H9 (cell line): Measurements from ENCODE around the gene RPS29. TPM values are rescaled to one million over a fixed set of nuclear protein-coding genes. Genes with fewer than 3 reads are reported as not detected.

Experiments
- DNase-seq: peaks from one replicate; pipeline ENCODE4 v3.0.0-alpha.2; 2017
- H2AFZ ChIP-seq: one replicate; pipeline ENCODE4 v1.6.1; 2013; ENCODE audit warnings: mild to moderate bottlenecking, low read length, control low read depth, moderate library complexity
- H2AK5ac ChIP-seq: 2 replicates; pipeline ENCODE4 v1.6.1; 2013; ENCODE audit warnings: low read length, control low read depth, mixed read lengths; ENCODE audit not compliant: insufficient read length
- H2BK120ac ChIP-seq: one replicate; pipeline ENCODE4 v1.6.1; 2013; ENCODE audit warnings: low read depth, mild to moderate bottlenecking, low read length, control low read depth, inconsistent platforms; ENCODE audit not compliant: poor library complexity, severe bottlenecking
- H2BK12ac ChIP-seq: 2 replicates; pipeline ENCODE4 v1.6.1; 2013; ENCODE audit warnings: low read length, control low read depth, mixed read lengths, low read depth; ENCODE audit not compliant: insufficient read length
- H2BK15ac ChIP-seq: 2 replicates; pipeline ENCODE4 v1.6.1; 2013; ENCODE audit warnings: low read depth, low read length, control low read depth
- H2BK20ac ChIP-seq: one replicate; pipeline ENCODE4 v1.6.1; 2013; ENCODE audit warnings: low read depth, mild to moderate bottlenecking, low read length, control low read depth, inconsistent platforms; ENCODE audit not compliant: poor library complexity, severe bottlenecking
- H2BK5ac ChIP-seq: 2 replicates; pipeline ENCODE4 v1.6.1; 2013; ENCODE audit warnings: low read length, control low read depth, mixed read lengths; ENCODE audit not compliant: insufficient read length
- H3K14ac ChIP-seq: 2 replicates; pipeline ENCODE4 v1.6.1; 2013; ENCODE audit warnings: low read length, control low read depth; ENCODE audit not compliant: insufficient read depth
- H3K18ac ChIP-seq: 2 replicates; pipeline ENCODE4 v1.6.1; 2013; ENCODE audit warnings: low read depth, mild to moderate bottlenecking, mixed read lengths, low read length, control low read depth; ENCODE audit not compliant: insufficient read length
- H3K23ac ChIP-seq: 2 replicates; pipeline ENCODE4 v1.6.1; 2013; ENCODE audit warnings: low read length, control low read depth, mixed read lengths, low read depth; ENCODE audit not compliant: insufficient read length
- H3K23me2 ChIP-seq: 2 replicates; pipeline ENCODE4 v1.6.1; 2013; ENCODE audit warnings: low read depth, mild to moderate bottlenecking, mixed read lengths, low read length, control low read depth; ENCODE audit not compliant: insufficient read length, poor library complexity, severe bottlenecking
- H3K27ac ChIP-seq: 2 replicates; pipeline ENCODE4 v1.5.1; 2013; ENCODE audit warnings: low read length, control low read depth, mixed read lengths, low read depth; ENCODE audit not compliant: insufficient read length
- H3K27me3 ChIP-seq: 2 replicates; pipeline ENCODE4 v1.6.1; 2013; ENCODE audit warnings: low read length, control low read depth, inconsistent platforms; ENCODE audit not compliant: insufficient read depth
- H3K4ac ChIP-seq: 2 replicates; pipeline ENCODE4 v1.6.1; 2013; ENCODE audit warnings: low read depth, mild to moderate bottlenecking, control low read depth, inconsistent platforms, low read length, moderate library complexity
- H3K4me1 ChIP-seq: 2 replicates; pipeline ENCODE4 v1.6.1; 2013; ENCODE audit warnings: low read length, control low read depth, inconsistent platforms; ENCODE audit not compliant: insufficient read depth
- H3K4me2 ChIP-seq: 2 replicates; pipeline ENCODE4 v1.6.1; 2013; ENCODE audit warnings: low read length, control low read depth, mixed read lengths; ENCODE audit not compliant: insufficient read length, insufficient read depth
- H3K56ac ChIP-seq: 2 replicates; pipeline ENCODE4 v1.6.1; 2013; ENCODE audit warnings: low read depth, mild to moderate bottlenecking, mixed read lengths, low read length, control low read depth; ENCODE audit not compliant: insufficient read length
- H3K79me1 ChIP-seq: 2 replicates; pipeline ENCODE4 v1.6.1; 2013; ENCODE audit warnings: low read depth, mild to moderate bottlenecking, moderate library complexity, low read length, control low read depth, inconsistent platforms; ENCODE audit not compliant: insufficient read depth, poor library complexity, severe bottlenecking
- H3K79me2 ChIP-seq: 2 replicates; pipeline ENCODE4 v1.6.1; 2013; ENCODE audit warnings: low read length, control low read depth, inconsistent platforms; ENCODE audit not compliant: insufficient read depth
- H3K9ac ChIP-seq: 2 replicates; pipeline ENCODE4 v1.6.1; 2013; ENCODE audit warnings: low read length, control low read depth, mixed read lengths; ENCODE audit not compliant: insufficient read length; ENCODE audit errors: extremely low read depth
- H3K9me3 ChIP-seq: one replicate; pipeline ENCODE4 v1.6.1; 2013; ENCODE audit warnings: low read depth, low read length, inconsistent platforms; ENCODE audit not compliant: control insufficient read depth
- H3T11ph ChIP-seq: one replicate; pipeline ENCODE4 v1.6.1; 2013; ENCODE audit warnings: mild to moderate bottlenecking, low read length, control low read depth, inconsistent platforms
- H4K20me1 ChIP-seq: one replicate; pipeline ENCODE4 v1.6.1; 2013; ENCODE audit not compliant: control insufficient read depth, insufficient read length, insufficient read depth
- H4K5ac ChIP-seq: 2 replicates; pipeline ENCODE4 v1.6.1; 2013; ENCODE audit warnings: low read depth, mild to moderate bottlenecking, mixed read lengths, low read length, control low read depth; ENCODE audit not compliant: insufficient read length
- H4K8ac ChIP-seq: replicated peaks from 2 replicates; pipeline ENCODE4 v1.6.1; 2013; ENCODE audit warnings: low read length, control low read depth, mixed read lengths, low read depth; ENCODE audit not compliant: insufficient read length
- H4K91ac ChIP-seq: 2 replicates; pipeline ENCODE4 v1.6.1; 2013; ENCODE audit warnings: low read depth, mild to moderate bottlenecking, moderate library complexity, mixed read lengths, low read length, control low read depth; ENCODE audit not compliant: insufficient read length
- H3K27ac Mint-ChIP-seq, 3 experiments: 2 replicates in 2 of 3; 3 replicates in 1 of 3; pipeline ENCODE4 v1.8.0; 2020 to 2021; ENCODE audit warnings: mixed read lengths in 3 of 3, mild to moderate bottlenecking in 1 of 3, moderate library complexity in 1 of 3
- H3K27me3 Mint-ChIP-seq: 2 replicates; pipeline ENCODE4 v1.8.0; 2021; ENCODE audit warnings: low read depth, mild to moderate bottlenecking, moderate library complexity, mixed read lengths
- H3K36me3 Mint-ChIP-seq, 3 experiments: 2 replicates in 2 of 3; 3 replicates in 1 of 3; pipeline ENCODE4 v1.8.0; 2020 to 2021; ENCODE audit warnings: low read depth in 3 of 3, mixed read lengths in 3 of 3; ENCODE audit not compliant: insufficient read depth in 1 of 3
- H3K4me1 Mint-ChIP-seq, 2 experiments: 2 replicates each; pipeline ENCODE4 v1.8.0; 2020; ENCODE audit warnings: mixed read lengths in 2 of 2
- H3K4me3 Mint-ChIP-seq, 2 experiments: 2 replicates in 1 of 2; 3 replicates in 1 of 2; pipeline ENCODE4 v1.8.0; 2020 to 2021; ENCODE audit warnings: mild to moderate bottlenecking in 2 of 2, mixed read lengths in 2 of 2, moderate library complexity in 1 of 2
- H3K9me3 Mint-ChIP-seq, 2 experiments: 2 replicates in 1 of 2; 3 replicates in 1 of 2; pipeline ENCODE4 v1.8.0; 2020; ENCODE audit warnings: mild to moderate bottlenecking in 2 of 2, mixed read lengths in 2 of 2, moderate library complexity in 1 of 2
- WGBS: extraction: QIAGEN DNeasy Blood & Tissue Kit; methylation state at CpG from one replicate; pipeline ENCODE4 v1.1.7; 2013; ENCODE audit warnings: missing lambda C conversion rate, low lambda C conversion rate, mixed read lengths; ENCODE audit not compliant: insufficient read length; ENCODE audit errors: extremely low coverage; 5-methylcytosine and 5-hydroxymethylcytosine counted together
- total RNA-seq: library from RNA; stranded (reverse); gene quantifications from 2 replicates; pipeline ENCODE4 v1.2.1, GENCODE V29; 2021
- TF ChIP-seq, protein P1 (sequence below): fragments of 200-600 bp; sonication (generic); conservative IDR thresholded peaks from 3 replicates; pipeline ENCODE4 v1.8.0; 2021; ENCODE audit warnings: antibody characterized with exemption, mild to moderate bottlenecking

The RPS29 gene
- total RNA-seq, 1 experiment from 2014 or later, result 1,963 TPM

DNA sequence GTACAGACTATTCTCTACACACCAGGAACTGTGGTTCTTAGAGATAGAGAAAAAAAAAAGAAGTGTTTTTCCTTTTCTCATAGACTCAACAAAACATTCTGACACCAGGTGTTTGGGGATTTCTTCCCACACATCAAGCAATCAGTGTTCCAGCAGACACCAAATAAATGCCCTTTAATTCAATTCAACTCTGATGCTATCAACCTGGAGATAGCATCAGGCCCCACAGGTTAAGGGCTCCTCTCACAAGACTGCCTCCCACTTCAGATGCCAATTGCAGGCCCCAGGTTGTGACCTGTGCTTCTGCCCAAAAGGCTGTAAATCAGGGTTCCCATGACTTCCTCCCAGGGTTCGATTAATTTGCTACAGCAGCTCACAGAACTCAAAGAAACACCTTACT lies 36.7 kb downstream of the RPS29 start:
- Histone ChIP-seq H2AK5ac (no peak overlapping the region), H3K56ac (no peak overlapping the region), H2BK15ac (no peak overlapping the region), H3K23ac (no peak overlapping the region), H3T11ph (no peak overlapping the region), H3K9ac (no peak overlapping the region), H3K27ac (no peak overlapping the region), H4K91ac (no peak overlapping the region), H4K20me1 (no peaks in the 10 kb centered on the region), H3K4me2 (peak overlapping the region; percentile 34), H3K23me2 (no peaks in the 10 kb centered on the region), H2BK12ac (peak overlapping the region; percentile 65), H2BK120ac (no peak overlapping the region), H3K79me1 (no peaks in the 10 kb centered on the region), H3K4ac (no peak overlapping the region), H3K9me3 (no peaks in the 10 kb centered on the region), H2BK5ac (no peak overlapping the region), H3K18ac (no peak overlapping the region), H3K14ac (no peak overlapping the region), H4K5ac (no peak overlapping the region), H2BK20ac (no peak overlapping the region), H2AFZ (no peak overlapping the region), H4K8ac (no peak overlapping the region), H3K4me1 (peaks cover 6% of the 10 kb centered on the region; the same call in 1 of the 2 replicates), H3K27me3 (no peaks in the 10 kb centered on the region), H3K79me2 (no peaks in the 10 kb centered on the region)
- Mint-ChIP-seq H3K27me3 (no peaks in the 10 kb centered on the region; the same call in none of the 2 replicates), H3K27ac (peak overlapping the region in 1 of 3 experiments; percentile 4; a peak in 2 of 7 replicates), H3K4me1 (peaks cover 42 to 53% of the 10 kb centered on the region in 2 experiments), H3K9me3 (peaks cover 15 to 16% of the 10 kb centered on the region in 2 experiments; a peak in 3 of 5 replicates), H3K36me3 (peaks cover 0 to 30% (median 13%) of the 10 kb centered on the region in 3 experiments; a peak in 5 of 7 replicates), H3K4me3 (0 out of 5 replicates have a peak overlapping the region, but pooled peaks of 1 of the 2 experiments have one; percentile 7)
- TF ChIP-seq, protein P1, sequence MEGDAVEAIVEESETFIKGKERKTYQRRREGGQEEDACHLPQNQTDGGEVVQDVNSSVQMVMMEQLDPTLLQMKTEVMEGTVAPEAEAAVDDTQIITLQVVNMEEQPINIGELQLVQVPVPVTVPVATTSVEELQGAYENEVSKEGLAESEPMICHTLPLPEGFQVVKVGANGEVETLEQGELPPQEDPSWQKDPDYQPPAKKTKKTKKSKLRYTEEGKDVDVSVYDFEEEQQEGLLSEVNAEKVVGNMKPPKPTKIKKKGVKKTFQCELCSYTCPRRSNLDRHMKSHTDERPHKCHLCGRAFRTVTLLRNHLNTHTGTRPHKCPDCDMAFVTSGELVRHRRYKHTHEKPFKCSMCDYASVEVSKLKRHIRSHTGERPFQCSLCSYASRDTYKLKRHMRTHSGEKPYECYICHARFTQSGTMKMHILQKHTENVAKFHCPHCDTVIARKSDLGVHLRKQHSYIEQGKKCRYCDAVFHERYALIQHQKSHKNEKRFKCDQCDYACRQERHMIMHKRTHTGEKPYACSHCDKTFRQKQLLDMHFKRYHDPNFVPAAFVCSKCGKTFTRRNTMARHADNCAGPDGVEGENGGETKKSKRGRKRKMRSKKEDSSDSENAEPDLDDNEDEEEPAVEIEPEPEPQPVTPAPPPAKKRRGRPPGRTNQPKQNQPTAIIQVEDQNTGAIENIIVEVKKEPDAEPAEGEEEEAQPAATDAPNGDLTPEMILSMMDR, result no peak
- DNase-seq, result no peak
- no CpG with 5 or more reads among the region's 1 CpG for WGBS
